ENCODE results near the gene RNF130. TPM values are rescaled to one million over a fixed set of nuclear protein-coding genes. Genes with fewer than 3 reads are reported as not detected.

RNF130 gene
- total and polyA plus RNA-seq, 8 donors, result 61.0 to 125 (median 70.7) TPM

DNA sequence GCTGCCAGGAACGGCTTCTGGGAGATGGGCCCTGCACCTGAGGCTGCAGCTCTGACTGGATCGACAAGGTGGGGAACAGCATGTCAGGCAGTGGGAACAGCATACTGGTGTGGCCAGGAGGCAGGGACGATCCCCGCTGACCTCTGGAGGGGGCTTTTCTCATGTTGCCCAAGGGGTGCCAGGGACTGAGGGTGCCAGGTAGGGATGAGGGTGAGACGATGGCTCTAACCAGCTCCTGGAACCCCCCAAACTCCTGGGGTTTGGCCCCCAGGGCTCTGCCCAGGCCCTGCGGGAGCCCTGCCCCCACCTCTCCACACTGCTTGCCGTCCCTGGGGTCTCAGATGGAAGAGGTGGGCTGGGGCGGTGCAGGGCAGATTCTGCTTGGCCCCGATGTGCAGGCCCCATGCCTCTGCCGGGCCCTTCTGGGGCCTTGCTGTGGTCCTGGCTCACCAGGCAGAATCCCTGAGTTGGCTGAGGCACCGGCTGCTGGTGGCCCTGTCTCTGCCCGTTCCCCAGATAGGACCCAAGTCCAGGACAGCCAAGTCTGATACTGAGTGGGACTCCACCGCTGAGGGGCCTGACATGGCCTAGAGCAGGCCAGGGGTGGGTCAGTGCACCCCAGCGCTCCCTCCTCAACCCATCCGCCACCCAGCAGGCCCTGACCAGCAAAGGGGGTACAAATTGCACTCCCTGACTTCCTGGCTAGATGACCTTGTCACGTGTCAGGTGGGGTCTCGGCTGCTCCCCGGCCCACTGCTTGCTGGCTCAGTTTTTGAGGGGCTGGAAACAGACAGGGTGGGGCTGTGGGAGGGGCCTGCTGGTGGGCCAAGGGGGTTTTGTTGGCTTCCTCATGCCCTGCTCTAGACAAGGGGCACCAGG, 28.4 kb upstream of the RNF130 start:
- Histone ChIP-seq H3K27ac (no peak overlapping the region), H3K9me3 (no peaks in the 10 kb centered on the region), H3K36me3 (no peaks in the 10 kb centered on the region), H3K4me3 (no peak overlapping the region), H3K4me1 (no peaks in the 10 kb centered on the region), H3K27me3 (peaks cover 0 to 15% of the 10 kb centered on the region in 2 donors)
- peak in 1 of 4 donors; percentile 49 for DNase-seq
- ATAC-seq, result no peak
- intact Hi-C loops (cut with DNase I), result no loop called here
- TF ChIP-seq, protein P1, sequence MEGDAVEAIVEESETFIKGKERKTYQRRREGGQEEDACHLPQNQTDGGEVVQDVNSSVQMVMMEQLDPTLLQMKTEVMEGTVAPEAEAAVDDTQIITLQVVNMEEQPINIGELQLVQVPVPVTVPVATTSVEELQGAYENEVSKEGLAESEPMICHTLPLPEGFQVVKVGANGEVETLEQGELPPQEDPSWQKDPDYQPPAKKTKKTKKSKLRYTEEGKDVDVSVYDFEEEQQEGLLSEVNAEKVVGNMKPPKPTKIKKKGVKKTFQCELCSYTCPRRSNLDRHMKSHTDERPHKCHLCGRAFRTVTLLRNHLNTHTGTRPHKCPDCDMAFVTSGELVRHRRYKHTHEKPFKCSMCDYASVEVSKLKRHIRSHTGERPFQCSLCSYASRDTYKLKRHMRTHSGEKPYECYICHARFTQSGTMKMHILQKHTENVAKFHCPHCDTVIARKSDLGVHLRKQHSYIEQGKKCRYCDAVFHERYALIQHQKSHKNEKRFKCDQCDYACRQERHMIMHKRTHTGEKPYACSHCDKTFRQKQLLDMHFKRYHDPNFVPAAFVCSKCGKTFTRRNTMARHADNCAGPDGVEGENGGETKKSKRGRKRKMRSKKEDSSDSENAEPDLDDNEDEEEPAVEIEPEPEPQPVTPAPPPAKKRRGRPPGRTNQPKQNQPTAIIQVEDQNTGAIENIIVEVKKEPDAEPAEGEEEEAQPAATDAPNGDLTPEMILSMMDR (IDR thresholded peaks at IDR 0.05), result no peak

DNA sequence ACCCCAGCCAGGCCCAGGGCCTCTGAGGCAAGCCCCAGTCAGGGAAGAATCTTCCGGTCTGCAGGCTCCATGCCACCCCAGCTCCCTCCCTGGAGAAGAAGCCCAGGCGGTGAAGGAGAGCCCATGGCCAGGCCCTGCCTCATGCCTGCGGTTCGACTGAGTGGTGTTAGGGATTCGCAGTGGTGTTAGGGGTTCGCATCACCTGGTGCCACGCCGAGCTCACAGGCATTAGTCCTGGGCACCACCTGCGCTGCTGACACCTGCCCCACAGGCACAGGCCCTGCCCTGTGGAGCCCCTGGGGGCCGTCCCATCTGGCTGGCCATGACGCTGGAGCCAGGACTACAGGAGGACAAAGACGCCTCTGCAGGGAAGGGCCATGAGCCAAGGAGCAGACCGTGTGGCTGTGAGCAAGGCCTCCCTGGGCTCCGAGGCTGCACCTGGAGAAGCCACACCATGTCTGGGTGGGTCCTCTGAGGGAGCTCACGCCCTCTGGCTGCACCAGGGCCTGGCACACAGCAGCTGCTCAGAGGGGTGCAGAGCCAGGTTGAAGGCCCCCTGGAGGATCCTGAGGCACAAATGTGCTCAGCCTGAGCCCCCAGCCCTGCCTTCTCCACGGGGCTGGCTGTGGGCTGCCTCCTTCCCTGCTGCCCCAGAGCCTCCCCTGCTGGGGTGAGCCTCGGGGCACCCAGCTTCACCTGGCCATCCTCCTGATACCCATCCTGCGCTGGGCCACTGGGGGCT, 27.6 kb upstream of the RNF130 start:
- DNase-seq (peak in 1 of 4 donors; percentile 71), ATAC-seq (no peak)
- Histone ChIP-seq H3K4me3 (no peak overlapping the region), H3K36me3 (no peaks in the 10 kb centered on the region), H3K27ac (no peak overlapping the region), H3K9me3 (no peaks in the 10 kb centered on the region), H3K4me1 (no peaks in the 10 kb centered on the region), H3K27me3 (peaks cover 0 to 15% of the 10 kb centered on the region in 2 donors)
- TF ChIP-seq, protein P1 (IDR thresholded peaks at IDR 0.05), result no peak
- intact Hi-C loops (cut with DNase I), result no loop called here

DNA sequence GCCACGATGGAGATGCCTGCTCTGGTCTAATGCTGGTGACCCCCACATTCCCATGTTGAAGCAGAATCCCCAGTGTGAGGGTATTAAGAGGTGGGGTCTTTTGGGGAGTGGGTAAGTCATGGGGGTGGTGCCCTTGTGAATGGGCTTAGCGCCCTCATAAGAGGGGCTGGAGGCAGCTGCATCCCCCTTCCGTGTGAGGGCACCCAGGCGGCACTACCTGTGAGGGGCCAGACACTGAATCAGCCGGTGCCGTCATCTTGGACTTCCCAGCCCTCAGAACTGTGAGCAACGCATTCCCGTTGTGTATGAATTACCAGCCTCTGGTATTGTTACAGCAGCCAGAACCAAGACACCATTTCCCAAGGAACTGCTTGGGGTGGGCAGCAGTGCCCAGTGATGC, 27.0 kb upstream of the RNF130 start:
- intact Hi-C loops (cut with DNase I), result no loop called here
- Histone ChIP-seq H3K36me3 (no peaks in the 10 kb centered on the region), H3K9me3 (no peaks in the 10 kb centered on the region), H3K4me3 (no peak overlapping the region), H3K27me3 (peaks cover 0 to 15% of the 10 kb centered on the region in 2 donors), H3K27ac (no peak overlapping the region), H3K4me1 (peaks cover 0 to under 1% of the 10 kb centered on the region in 2 donors)
- ATAC-seq (no peak), DNase-seq (peak in 1 of 4 donors; percentile 49)
- TF ChIP-seq, protein P1 (IDR thresholded peaks at IDR 0.05), result no peak

DNA sequence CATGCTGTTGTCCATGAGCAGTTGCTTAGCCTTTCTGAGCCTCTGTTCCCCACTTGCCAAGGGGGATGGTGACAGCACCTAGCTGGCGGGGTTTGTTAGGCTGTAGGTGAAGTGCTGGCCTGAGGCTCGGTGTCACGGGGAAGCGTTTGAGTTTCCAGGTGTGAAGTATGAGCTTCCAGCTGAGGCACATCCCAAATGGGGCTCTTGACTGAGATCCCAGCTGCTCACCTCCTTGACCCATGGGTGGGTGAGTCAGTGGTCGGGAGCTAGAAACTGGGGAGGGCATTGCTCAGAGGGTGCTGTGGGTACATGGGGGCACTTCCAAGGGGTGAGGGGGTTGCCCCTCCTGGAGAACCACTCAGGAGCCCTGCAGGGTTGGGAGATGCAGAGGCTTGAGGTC, 26.4 kb upstream of the RNF130 start:
- Histone ChIP-seq H3K27me3 (peaks cover 0 to 15% of the 10 kb centered on the region in 2 donors), H3K27ac (no peak overlapping the region), H3K36me3 (no peaks in the 10 kb centered on the region), H3K9me3 (no peaks in the 10 kb centered on the region), H3K4me1 (peaks cover 0 to 6% of the 10 kb centered on the region in 2 donors), H3K4me3 (no peak overlapping the region)
- DNase-seq, result peak in 1 of 4 donors; percentile 43
- no peak for ATAC-seq
- TF ChIP-seq, protein P1 (IDR thresholded peaks at IDR 0.05), result no peak
- intact Hi-C loops (cut with DNase I), result no loop called here

Measured in left lung (tissue), 10 donors.